ENCODE results near the gene EPHB1.

DNA sequence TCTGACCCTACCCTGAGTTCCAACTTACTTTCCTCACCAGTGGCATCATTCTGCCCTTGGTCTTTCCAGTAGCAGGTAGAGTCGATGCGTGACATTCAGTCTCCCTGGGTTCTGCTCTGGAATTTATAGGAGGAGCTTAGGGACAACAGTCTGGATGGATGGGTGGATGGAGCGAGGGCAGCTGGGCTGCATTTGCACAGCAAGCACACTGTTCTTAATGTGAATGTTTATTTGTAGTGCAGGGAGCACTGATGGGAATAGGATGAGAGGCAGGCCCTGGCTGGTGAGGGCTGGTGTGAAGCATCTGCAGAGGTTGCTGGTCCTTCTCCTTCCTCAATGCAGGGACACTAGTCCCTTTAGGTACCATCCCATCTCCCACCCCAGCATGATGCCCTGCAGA is 176.2 kb downstream of the EPHB1 start:
- TF ChIP-seq, protein P1, sequence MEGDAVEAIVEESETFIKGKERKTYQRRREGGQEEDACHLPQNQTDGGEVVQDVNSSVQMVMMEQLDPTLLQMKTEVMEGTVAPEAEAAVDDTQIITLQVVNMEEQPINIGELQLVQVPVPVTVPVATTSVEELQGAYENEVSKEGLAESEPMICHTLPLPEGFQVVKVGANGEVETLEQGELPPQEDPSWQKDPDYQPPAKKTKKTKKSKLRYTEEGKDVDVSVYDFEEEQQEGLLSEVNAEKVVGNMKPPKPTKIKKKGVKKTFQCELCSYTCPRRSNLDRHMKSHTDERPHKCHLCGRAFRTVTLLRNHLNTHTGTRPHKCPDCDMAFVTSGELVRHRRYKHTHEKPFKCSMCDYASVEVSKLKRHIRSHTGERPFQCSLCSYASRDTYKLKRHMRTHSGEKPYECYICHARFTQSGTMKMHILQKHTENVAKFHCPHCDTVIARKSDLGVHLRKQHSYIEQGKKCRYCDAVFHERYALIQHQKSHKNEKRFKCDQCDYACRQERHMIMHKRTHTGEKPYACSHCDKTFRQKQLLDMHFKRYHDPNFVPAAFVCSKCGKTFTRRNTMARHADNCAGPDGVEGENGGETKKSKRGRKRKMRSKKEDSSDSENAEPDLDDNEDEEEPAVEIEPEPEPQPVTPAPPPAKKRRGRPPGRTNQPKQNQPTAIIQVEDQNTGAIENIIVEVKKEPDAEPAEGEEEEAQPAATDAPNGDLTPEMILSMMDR (IDR thresholded peaks at IDR 0.05), result no peak
- no peak for TF ChIP-seq POLR2A (IDR thresholded peaks at IDR 0.05)

Data from uterus (tissue), 2 donors.